ENCODE results near the gene MGAT1.
"Not testable (repeated sequence)": the region's sequence is repeated elsewhere in the genome, so short reads cannot be mapped to it uniquely, and the experiment has no call there.

MGAT1 gene

DNA sequence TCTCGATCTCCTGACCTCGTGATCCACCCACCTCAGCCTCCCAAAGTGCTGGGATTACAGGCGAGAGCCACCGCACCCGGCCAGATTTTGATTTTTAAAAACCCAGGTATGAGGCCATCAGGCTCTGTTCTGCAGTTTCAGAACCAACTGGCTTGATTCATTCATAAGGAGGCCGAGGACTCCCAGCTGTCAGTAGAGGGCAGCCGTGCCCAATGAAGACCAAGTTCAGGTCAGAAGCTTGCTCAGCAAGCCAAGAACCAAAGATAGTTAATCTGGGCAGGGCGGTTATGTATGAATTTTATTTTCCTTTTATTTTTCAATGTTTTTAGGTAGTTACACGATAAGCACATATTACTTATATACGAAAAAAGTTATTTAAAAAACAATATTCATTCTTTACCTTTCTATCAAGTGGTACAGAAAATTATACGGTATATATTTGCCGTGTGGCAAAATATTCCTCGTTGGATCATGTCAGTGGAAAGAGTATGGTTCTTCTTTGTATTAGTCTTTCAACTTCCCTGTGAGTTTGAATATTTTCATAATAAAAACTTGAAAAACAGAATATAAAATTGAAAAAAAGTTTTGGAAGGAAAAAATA, 18.0 kb downstream of the MGAT1 start:
- peak; percentile 26 for DNase-seq

DNA sequence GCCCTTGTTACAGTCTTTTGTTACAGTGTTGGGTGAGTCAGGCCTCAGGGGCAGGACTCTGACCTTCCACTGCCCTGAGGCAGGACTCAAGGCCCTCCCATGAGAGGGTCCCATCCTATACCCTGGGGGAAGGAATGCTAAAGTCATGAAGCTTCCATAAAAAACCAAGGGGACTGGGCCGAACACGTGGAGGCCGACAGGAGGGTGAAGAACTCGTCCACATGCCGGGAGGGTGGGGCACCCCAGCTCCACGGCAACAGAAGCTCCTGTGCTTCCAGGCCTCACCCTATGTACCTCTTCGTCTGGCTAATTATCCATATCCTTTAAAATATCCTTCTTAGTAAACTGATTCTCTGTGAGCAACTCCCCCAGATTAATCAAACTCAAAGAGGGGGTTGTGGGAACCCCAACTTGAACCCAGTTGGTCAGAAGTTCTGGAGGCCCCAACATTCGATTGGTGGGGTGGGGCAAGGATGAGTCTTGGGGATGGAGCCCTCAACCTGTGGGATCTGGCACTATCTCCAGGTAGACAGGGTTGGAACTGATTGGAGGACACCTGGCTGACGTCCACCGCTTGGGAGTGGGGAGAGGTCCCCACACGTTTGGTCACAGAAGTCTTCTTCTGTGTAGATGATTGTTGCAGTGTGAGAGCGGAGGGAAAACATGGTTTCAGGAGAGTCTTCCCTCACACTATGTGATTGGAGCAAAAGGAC, 19.1 kb downstream of the MGAT1 start:
- no peak for DNase-seq

DNA sequence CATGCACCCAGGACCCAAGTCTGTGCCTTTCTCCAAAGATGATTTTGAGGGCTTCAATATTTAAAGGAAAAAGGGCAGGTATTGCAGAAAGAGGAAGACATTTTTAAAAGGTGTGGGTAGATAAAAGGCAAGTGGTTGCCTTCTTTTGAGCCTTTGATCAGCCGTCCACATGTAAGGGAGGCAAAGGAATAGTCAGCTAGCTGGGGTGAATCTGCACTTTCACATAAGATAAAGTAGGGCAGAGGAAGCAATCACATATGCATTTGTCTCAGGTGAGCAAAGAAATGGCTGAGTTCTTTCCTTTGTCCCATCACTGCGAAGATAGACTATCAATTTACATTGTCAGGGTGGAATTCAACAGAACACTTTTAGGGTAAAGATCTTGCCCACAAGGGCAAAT, 19.9 kb downstream of the MGAT1 start:
- DNase-seq: no peak

DNA sequence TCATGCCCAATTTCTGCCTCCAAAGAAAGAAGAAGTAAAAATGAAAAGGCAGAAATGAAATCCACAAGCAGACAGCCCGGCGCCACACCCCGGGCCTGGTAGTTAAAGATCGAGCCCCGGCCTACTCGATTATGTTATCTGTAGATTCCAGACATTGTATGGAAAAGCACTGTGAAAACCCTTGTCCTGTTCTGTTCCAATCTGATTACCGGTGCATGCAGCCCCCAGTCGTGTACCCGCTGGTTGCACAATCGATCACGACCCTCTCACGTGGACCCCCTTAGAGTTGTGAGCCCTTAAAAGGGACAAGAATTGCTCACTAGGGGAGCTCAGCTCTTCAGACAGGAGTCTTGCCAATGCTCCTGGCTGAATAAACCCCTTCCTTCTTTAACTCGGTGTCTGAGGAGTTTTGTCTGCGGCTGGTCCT, 20.7 kb downstream of the MGAT1 start:
- DNase-seq: not testable (repeated sequence)

DNA sequence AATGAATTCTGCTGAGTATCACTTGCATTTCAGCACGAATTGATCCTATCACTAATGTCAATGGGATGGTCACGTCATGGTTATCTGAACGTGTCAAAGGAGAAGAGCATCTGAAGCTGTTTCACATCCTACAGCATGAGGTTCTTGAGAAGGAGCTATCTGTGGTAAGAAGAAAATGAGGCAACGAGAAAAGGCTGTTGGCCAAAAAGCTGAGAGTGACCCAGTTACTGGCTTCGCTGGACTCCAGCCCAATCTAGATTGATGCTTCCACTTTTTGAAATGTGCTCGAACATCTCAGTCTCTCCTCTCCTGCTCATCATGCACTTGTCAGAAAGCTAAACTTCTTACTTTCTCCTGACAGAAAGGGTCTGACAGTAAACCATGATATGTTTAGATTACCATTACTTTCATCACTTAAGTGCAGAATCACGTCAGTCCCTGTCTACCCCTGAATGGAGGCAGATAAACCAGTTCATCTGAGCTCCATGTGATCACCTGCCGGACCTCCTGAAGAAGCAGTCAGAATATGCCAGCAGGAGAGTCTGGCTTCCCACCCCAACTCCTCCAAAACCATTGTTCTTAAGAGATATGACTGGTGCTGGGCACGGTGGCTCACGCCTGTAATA, 22.5 kb downstream of the MGAT1 start:
- no peak for DNase-seq

DNA sequence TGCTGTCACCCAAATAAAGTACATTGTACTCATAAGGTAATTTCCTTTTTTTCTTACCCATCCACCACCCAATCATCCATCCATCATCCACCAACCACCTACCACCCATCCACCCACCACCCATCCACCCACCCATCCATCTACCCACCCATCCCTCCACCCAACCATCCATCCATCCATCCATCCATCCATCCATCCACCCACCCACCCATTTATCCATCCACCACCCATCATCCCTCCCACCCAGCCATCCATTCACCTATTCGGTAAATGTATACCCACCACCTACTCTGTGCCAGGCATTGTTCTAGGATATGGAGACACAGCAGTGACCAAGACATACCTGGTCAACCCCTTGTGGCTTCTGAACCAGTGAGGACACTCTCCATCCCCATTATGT, 25.1 kb downstream of the MGAT1 start:
- DNase-seq: no peak

DNA sequence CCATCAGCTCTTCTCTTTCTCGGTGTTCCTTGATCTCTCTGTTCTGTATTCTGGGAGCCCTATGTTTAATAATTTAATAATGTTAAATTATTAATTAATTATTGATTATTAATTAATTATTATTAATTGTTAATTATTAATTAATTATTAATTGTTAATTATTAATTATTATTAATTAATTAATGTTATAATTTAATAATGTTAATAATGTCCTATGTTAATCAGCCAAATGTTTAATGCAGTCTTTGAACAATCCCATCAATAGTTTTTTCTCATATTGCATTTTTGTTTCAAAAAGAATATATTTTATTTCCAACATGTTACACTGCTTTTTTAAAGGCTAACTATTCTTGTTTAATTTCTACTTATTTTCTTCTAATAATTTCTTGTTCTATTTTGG, 26.2 kb downstream of the MGAT1 start:
- DNase-seq: no peak

DNA sequence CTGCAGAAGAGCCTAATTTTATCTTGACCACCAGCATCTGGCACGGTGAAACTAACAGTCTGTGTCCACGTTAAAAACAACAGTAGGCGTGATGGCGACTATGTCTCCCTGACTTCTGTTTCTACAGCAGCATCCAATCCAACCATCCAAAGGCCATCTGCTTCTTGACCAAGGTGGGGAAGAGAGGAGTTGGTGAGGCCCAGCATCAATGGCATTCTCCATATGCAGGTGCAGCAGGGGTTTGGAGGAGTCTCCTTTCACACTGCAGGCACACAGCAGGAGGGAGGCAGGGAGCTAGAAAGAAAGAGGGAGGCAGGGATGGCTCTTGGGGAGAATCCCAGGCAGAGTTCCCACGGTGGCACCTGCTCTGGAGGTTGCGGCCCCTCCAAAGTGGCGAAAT, 27.0 kb downstream of the MGAT1 start:
- DNase-seq: no peak

DNA sequence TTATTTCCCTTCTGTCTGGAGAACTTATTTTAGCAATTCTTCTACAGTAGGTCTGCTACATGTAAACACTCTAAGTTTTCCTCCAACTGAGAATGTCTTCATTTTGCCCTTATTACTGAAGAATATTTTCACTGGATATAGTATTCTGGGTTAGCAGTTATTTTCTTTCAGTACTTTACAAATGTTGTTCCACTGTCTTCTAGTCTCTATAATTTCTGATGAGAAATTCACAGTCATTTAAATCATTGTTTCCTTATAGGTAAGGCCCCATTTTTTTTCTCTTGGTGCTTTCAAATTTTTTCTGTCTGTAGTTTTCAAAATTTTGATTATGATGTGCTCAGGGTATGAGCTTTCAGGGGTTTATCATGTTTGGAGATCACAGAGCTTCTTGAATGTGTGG, 30.8 kb downstream of the MGAT1 start:
- no peak for DNase-seq

DNA sequence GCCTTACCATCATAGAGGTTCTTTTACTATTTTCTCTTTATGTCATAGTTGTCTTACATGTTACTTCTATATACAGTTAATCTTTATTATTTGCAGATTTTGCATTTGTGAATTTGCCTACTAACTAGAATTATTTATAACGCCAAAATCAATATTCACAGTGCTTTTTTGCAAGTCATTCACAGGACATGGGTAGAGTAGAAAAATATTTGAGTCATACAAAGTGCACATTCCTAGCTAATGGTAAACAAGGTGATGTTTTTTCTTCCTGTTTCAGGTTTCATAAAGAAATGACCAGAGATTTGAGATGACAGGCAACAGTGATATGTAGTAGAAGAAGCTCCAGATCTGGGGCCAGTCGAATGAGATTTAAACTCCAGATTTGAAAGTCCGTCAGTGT, 32.8 kb downstream of the MGAT1 start:
- no peak for DNase-seq

DNA sequence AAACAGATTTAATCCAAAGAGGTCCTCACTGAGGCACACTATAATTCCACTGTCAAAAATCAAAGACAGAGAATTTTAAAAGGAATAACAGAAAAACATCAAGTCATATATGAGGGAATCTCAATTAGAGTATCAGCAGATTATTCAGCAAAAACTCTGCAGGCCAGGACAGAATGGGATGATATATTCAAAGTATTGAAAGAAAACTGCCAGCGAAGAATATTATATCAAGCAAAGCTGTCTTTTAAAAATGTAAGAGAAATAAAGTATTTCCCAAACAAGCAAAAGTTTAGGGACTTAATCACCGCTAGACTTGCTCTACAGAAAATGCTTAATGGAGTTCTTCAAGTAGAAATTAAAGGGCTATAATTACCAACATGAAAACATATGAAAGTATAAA, 47.0 kb downstream of the MGAT1 start:
- DNase-seq: no peak

DNA sequence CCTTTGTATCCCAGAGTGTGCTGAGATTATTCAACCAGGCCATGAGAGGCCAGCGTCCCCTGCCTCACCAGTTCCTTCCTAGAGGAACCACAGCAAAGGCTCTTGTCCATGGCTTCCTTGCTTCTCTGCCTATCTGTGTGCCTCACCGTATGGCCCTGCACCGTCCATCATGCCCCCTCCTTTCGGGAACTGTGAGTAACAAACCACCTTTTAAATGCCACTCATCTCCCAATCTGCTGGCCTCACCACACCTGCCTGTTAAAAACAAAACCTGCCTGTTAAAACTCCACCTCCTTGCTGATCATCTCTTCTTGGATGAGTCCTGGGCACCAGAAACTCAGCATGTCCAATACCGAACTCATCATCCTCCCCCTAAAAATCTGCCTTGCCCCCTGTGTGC, 58.4 kb downstream of the MGAT1 start:
- no peak for DNase-seq

DNA sequence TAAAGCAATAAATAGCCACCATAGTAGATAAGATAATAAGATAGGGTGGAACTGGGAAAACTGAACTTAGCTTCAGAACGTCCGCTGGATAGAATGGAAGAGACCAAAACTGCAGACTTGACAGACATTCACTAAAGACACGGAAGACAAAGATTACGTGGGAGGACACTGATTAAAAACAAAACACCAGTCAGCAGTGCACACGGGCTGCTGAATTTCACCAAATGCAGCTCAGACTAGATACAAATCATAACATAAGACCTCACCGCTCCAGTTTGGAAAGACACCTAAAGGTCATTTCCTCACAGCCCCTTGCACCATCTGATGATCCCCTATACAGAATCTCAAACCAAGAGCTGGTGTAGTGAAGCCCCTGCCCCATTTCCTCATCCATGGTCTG, 59.9 kb downstream of the MGAT1 start:
- no peak for DNase-seq

DNA sequence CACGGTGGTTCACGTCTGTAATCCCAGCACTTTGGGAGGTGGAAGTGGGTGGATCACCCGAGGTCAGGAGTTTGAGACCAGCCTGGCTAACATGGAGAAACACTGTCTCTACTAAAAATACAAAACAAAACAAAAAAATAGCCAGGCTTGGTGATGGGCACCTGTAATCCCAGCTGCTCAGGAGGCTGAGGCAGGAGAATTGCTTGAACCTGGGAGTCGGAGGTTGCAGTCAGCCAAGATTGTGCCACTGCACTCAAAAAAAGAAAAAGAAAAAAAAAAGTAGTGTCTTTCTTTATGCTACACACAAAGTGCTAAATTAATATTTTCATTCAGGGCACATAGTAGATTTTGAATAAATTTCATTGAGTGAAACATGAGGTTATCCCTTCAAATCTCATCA, 61.7 kb downstream of the MGAT1 start:
- not testable (repeated sequence) for DNase-seq

DNA sequence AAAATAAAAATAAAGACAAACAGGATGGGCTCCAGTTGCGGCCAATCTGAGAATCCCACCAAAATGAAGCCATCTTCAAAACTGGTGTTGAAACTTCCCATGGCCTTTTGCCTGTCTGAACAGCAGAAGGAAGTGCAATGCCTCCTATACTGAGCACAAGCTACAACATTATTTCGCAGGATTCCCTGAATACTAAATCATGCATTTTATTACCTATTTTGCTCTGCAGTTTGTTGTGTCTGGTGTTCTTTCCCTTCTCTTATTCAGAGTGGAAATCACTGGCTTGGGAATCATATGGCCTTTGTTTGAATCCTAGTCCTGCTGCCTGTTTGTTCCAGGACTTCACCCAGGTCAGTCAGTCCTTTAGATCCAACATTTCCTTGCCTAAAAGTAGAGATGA, 62.6 kb downstream of the MGAT1 start, which contains the start of gene OR2Y1:
Gene OR2Y1 (minus strand): TSS at position 101 of the 400 bp plus-strand sequence. CDS start 0 bp downstream, at position 101.
- DNase-seq: no peak

DNA sequence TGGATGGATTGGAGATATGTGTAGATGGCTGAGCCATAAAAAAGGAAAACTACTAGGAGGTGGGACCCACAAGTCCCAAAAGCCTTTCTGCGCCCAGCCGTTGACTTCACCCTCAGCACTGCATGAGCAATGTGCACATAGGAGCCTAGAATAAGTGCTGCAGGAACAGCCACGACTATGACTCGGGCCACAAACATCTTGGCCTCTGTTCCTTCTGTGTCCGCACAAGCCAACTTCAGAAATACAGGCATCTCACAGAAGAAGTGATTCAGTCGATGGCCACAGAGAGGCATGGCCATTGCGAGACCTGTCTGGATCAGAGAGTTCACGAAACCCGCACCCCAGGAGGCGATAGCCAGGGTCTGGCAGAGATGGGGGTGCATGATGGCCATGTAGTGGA, 63.3 kb downstream of the MGAT1 start:
- DNase-seq: no peak

DNA sequence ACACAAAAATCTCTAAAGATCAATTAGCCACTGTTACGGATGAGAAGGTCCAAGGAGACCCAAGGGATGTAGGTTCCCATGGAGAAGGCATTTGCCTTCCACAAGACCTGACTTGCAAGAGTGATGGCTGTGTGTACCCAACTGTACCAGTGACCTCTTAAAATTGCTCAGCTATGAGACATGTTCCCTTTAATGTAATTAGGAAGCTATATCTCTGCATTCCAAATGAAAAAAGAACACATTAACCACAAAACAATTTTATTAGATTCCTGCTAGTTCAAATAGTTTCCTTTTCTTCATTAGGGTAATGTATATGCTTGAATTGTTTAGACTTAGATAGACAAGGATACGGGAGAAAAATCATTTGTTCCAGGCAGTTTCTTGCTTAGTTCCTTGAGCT, 66.1 kb downstream of the MGAT1 start:
- DNase-seq: no peak
